ENCODE results near the gene NEURL1B. TPM values are rescaled to one million over a fixed set of nuclear protein-coding genes. Genes with fewer than 3 reads are reported as not detected.

Gene NEURL1B
- total RNA-seq, 1 experiment from 2014 or later: 2.8 TPM

DNA sequence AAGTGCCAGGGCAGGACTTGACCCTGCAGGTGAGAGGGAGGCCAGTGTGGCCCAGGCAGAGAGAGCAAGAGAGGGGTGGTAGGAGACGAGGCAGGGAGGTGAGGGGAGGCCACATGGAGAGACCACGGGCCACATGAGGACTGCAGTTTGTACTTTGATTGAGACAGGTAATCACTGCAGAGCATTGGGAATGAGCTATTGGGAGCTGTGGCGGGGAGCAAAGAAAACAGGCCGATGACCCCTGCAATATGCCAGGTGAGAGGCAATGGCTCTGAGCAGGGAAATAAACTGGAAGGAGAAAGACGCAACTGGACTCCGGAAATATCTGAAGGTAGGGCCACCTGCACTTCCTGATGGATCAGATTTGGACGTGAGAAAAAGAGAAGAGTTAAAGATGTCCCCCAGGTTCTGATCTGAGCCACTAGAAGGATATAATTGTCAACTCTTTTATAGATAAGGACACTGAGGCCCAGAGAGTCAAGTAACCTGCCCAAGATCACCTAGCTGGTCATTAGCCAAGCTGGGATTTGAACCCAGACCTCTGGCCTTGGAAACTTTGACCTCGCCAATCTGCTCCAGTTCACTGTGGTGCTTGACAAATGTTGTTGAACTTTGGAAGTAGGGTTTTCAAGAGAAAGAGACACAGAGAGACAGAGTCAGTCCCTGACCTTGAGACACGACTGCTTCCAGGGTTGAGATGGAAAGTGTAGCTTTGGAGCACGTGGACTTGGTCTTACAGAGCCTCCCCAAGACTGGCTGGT is 87.6 kb downstream of the NEURL1B start:
- DNase-seq: no peak
- no peaks in the 10 kb centered on the region for H3K9me3 Mint-ChIP-seq (ENCODE audit: low read depth, unreplicated experiment)
- no peak overlapping the region for H3K27ac Mint-ChIP-seq (ENCODE audit: unreplicated experiment)
- H3K4me1 Mint-ChIP-seq (ENCODE audit: low read depth, unreplicated experiment): peaks cover 35% of the 10 kb centered on the region
- intact Hi-C loops (cut with micrococcal nuclease; ENCODE audit: unreplicated experiment): no loop called here
- peaks cover 13% of the 10 kb centered on the region for H3K36me3 Mint-ChIP-seq (ENCODE audit: insufficient read depth, unreplicated experiment)
- CTCF ChIA-PET: interaction anchor here (0.8 to 1.1 kb wide), 3 partner anchors 21 to 36 kb away, joined by 3 to 5 read pairs (median 3); no protein-coding TSS in a partner anchor
- H3K4me3 Mint-ChIP-seq (ENCODE audit: low read depth, unreplicated experiment): no peak overlapping the region
- TF ChIP-seq, protein P1, sequence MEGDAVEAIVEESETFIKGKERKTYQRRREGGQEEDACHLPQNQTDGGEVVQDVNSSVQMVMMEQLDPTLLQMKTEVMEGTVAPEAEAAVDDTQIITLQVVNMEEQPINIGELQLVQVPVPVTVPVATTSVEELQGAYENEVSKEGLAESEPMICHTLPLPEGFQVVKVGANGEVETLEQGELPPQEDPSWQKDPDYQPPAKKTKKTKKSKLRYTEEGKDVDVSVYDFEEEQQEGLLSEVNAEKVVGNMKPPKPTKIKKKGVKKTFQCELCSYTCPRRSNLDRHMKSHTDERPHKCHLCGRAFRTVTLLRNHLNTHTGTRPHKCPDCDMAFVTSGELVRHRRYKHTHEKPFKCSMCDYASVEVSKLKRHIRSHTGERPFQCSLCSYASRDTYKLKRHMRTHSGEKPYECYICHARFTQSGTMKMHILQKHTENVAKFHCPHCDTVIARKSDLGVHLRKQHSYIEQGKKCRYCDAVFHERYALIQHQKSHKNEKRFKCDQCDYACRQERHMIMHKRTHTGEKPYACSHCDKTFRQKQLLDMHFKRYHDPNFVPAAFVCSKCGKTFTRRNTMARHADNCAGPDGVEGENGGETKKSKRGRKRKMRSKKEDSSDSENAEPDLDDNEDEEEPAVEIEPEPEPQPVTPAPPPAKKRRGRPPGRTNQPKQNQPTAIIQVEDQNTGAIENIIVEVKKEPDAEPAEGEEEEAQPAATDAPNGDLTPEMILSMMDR (IDR thresholded peaks at IDR 0.05; ENCODE audit: unreplicated experiment): no peak
- peaks cover 6% of the 10 kb centered on the region for H3K27me3 Mint-ChIP-seq (ENCODE audit: unreplicated experiment)
- no TSS peak for BruUV-seq (replicated peaks)

- no peaks in the 10 kb centered on the region for H3K9me3 Mint-ChIP-seq (ENCODE audit: low read depth, unreplicated experiment)
- TF ChIP-seq, protein P1 (IDR thresholded peaks at IDR 0.05; ENCODE audit: unreplicated experiment): no peak
- no TSS peak for BruUV-seq (replicated peaks)
- H3K36me3 Mint-ChIP-seq (ENCODE audit: insufficient read depth, unreplicated experiment): peaks cover 18% of the 10 kb centered on the region
- intact Hi-C loops (cut with micrococcal nuclease; ENCODE audit: unreplicated experiment): no loop called here
- no peak for DNase-seq
- H3K4me1 Mint-ChIP-seq (ENCODE audit: low read depth, unreplicated experiment): peaks cover 34% of the 10 kb centered on the region
- CTCF ChIA-PET: no interaction called here
- no peak overlapping the region for H3K4me3 Mint-ChIP-seq (ENCODE audit: low read depth, unreplicated experiment)
- no peak overlapping the region for H3K27ac Mint-ChIP-seq (ENCODE audit: unreplicated experiment)
- no peaks in the 10 kb centered on the region for H3K27me3 Mint-ChIP-seq (ENCODE audit: unreplicated experiment)
Measured at GRCh38 chr5:172729588-172729987, 88.5 kb downstream of the NEURL1B start.

- BruUV-seq (replicated peaks): no TSS peak
- H3K4me3 Mint-ChIP-seq (ENCODE audit: low read depth, unreplicated experiment): no peak overlapping the region
- H3K4me1 Mint-ChIP-seq (ENCODE audit: low read depth, unreplicated experiment): peaks cover 37% of the 10 kb centered on the region
- no peak for DNase-seq
- intact Hi-C loops (cut with micrococcal nuclease; ENCODE audit: unreplicated experiment): loop anchor here (2.0 to 5.0 kb wide), 2 partner anchors 35 to 172 kb away; no protein-coding TSS in a partner anchor
- no peaks in the 10 kb centered on the region for H3K27me3 Mint-ChIP-seq (ENCODE audit: unreplicated experiment)
- CTCF ChIA-PET: no interaction called here
- no peaks in the 10 kb centered on the region for H3K9me3 Mint-ChIP-seq (ENCODE audit: low read depth, unreplicated experiment)
- H3K36me3 Mint-ChIP-seq (ENCODE audit: insufficient read depth, unreplicated experiment): peaks cover 18% of the 10 kb centered on the region
- H3K27ac Mint-ChIP-seq (ENCODE audit: unreplicated experiment): no peak overlapping the region
- TF ChIP-seq, protein P1 (IDR thresholded peaks at IDR 0.05; ENCODE audit: unreplicated experiment): no peak
Measured at GRCh38 chr5:172730222-172730621, 89.2 kb downstream of the NEURL1B start.

GRCh38 chr5:172730981-172731679 is 90.1 kb downstream of the NEURL1B start:
- TF ChIP-seq, protein P1 (IDR thresholded peaks at IDR 0.05; ENCODE audit: unreplicated experiment): no peak
- no peaks in the 10 kb centered on the region for H3K9me3 Mint-ChIP-seq (ENCODE audit: low read depth, unreplicated experiment)
- peaks cover 18% of the 10 kb centered on the region for H3K36me3 Mint-ChIP-seq (ENCODE audit: insufficient read depth, unreplicated experiment)
- intact Hi-C loops (cut with micrococcal nuclease; ENCODE audit: unreplicated experiment): loop anchor here (2.0 to 5.0 kb wide), 2 partner anchors 34 to 171 kb away; no protein-coding TSS in a partner anchor
- H3K27ac Mint-ChIP-seq (ENCODE audit: unreplicated experiment): peak overlapping the region; percentile 74
- peak overlapping the region; percentile 6 for H3K4me3 Mint-ChIP-seq (ENCODE audit: low read depth, unreplicated experiment)
- H3K4me1 Mint-ChIP-seq (ENCODE audit: low read depth, unreplicated experiment): peaks cover 38% of the 10 kb centered on the region
- CTCF ChIA-PET: interaction anchor here (1.0 kb wide), 2 partner anchors 14 to 40 kb away, joined by 3 to 4 read pairs; partner anchors contain the start of gene DUSP1
- H3K27me3 Mint-ChIP-seq (ENCODE audit: unreplicated experiment): no peaks in the 10 kb centered on the region
- peak; percentile 92 for DNase-seq
- no TSS peak for BruUV-seq (replicated peaks)

Data from Calu3 (cell line).